Bronchial epithelial cell (primary cell): Measurements from ENCODE around the gene PPP1R16B. TPM values are rescaled to one million over a fixed set of nuclear protein-coding genes. Genes with fewer than 3 reads are reported as not detected.
A peak's percentile ranks its signal among the peaks of the same experiment; 100 is the strongest.

Experiments used
- DNase-seq: peaks from one replicate; pipeline ENCODE4 v3.0.0-alpha.2; 2010; ENCODE audit warnings: low read depth
- FAIRE-seq: peaks from 2 replicates; lab custom pipeline; 2011; peaks lifted over from hg19 to GRCh38; lab: Jason Lieb, UNC
- H3K27me3 ChIP-seq: 2 replicates; pipeline ENCODE4 v1.5.1; 2011; ENCODE audit warnings: low read length; ENCODE audit not compliant: control insufficient read depth, insufficient read depth
- H3K36me3 ChIP-seq: 2 replicates; pipeline ENCODE4 v1.5.1; 2011; ENCODE audit warnings: low read length; ENCODE audit not compliant: control insufficient read depth, insufficient read depth
- H3K4me3 ChIP-seq: 2 replicates; pipeline ENCODE4 v1.5.1; 2011; ENCODE audit warnings: mild to moderate bottlenecking, low read depth, low read length, control low read depth
- CTCF ChIP-seq: IDR thresholded peaks from 2 replicates; pipeline ENCODE4 v1.5.1; 2011; ENCODE audit warnings: mild to moderate bottlenecking, moderate library complexity, low read length, control low read depth, inconsistent platforms; ENCODE audit not compliant: insufficient read depth, severe bottlenecking
- total RNA-seq: library from RNA; depleted of rRNA; stranded (reverse); fragments of >200 nt; gene quantifications from 2 replicates; pipeline ENCODE4 v1.2.1, GENCODE V29; 2014

The PPP1R16B gene
- total RNA-seq, 1 donor from 2014 or later = 0.26 TPM

GRCh38 chr20:38825571-38825900, 20.0 kb downstream of the PPP1R16B start:
- TF ChIP-seq CTCF = no peak
- DNase-seq (no peak), FAIRE-seq (no peak)
- Histone ChIP-seq H3K36me3 (no peaks in the 10 kb centered on the region), H3K4me3 (no peak overlapping the region), H3K27me3 (peaks cover 10% of the 10 kb centered on the region)

- Histone ChIP-seq H3K27me3 (peaks cover 10% of the 10 kb centered on the region), H3K36me3 (no peaks in the 10 kb centered on the region), H3K4me3 (no peak overlapping the region)
- peak; percentile 71 for DNase-seq
- no peak for TF ChIP-seq CTCF
- FAIRE-seq = peak; percentile 40
Observed at GRCh38 chr20:38825901-38826625, 20.6 kb downstream of the PPP1R16B start.

GRCh38 chr20:38827770-38828281, 22.3 kb downstream of the PPP1R16B start:
- no peak for TF ChIP-seq CTCF
- DNase-seq (no peak), FAIRE-seq (no peak)
- Histone ChIP-seq H3K4me3 (no peak overlapping the region), H3K36me3 (no peaks in the 10 kb centered on the region), H3K27me3 (peaks cover 10% of the 10 kb centered on the region)

- Histone ChIP-seq H3K4me3 (no peak overlapping the region), H3K27me3 (peaks cover 10% of the 10 kb centered on the region), H3K36me3 (no peaks in the 10 kb centered on the region)
- FAIRE-seq (no peak), DNase-seq (no peak)
- TF ChIP-seq CTCF = no peak
Observed at GRCh38 chr20:38828514-38829295, 23.2 kb downstream of the PPP1R16B start.

- FAIRE-seq = no peak
- H3K36me3 ChIP-seq = no peaks in the 10 kb centered on the region
Observed at GRCh38 chr20:38829296-38829875, 23.9 kb downstream of the PPP1R16B start.

More at GRCh38 chr20:38829296-38829875, 23.9 kb downstream of the PPP1R16B start:
- H3K27me3 ChIP-seq = peaks cover 4% of the 10 kb centered on the region
- no peak overlapping the region for H3K4me3 ChIP-seq
- no peak for TF ChIP-seq CTCF
- no peak for DNase-seq
